HEK293 (cell line): ENCODE measurements around the gene CCNL1.

Experiments used
- CTCF ChIA-PET: fragments of 350-600 bp; formaldehyde crosslinking; extraction: SDS; loops from one replicate; lab custom pipeline; 2021; ENCODE audit warnings: antibody characterized with exemption; lab: Yijun Ruan, JAX
- POLR2A ChIA-PET: fragments of 300-600 bp; formaldehyde crosslinking; extraction: SDS; loops from one replicate; lab custom pipeline; 2020; ENCODE audit warnings: antibody characterized with exemption, inconsistent platforms; lab: Yijun Ruan, JAX
- H3K27ac ChIP-seq: fragments of 200-500 bp; sonication (Bioruptor generic); 2 replicates; pipeline ENCODE4 v1.5.1; 2014; ENCODE audit warnings: low read depth, low read length, control low read depth, inconsistent platforms; ENCODE audit errors: extremely low read depth
- H3K36me3 ChIP-seq, 2 experiments: fragments of 200-500 bp in 1 of 2; sonication (Bioruptor generic) in 1 of 2; 1 replicate in 1 of 2; 2 replicates in 1 of 2; pipeline ENCODE4 v1.5.1; 2014 to 2017; ENCODE audit warnings: inconsistent platforms in 2 of 2, low read length in 2 of 2; ENCODE audit not compliant: control insufficient read depth in 2 of 2, insufficient read depth in 1 of 2
- H3K4me1 ChIP-seq: fragments of 200-500 bp; sonication (Bioruptor generic); 2 replicates; pipeline ENCODE4 v1.5.1; 2014; ENCODE audit warnings: mild to moderate bottlenecking, low read length, inconsistent platforms; ENCODE audit not compliant: control insufficient read depth, insufficient read depth
- H3K4me3 ChIP-seq: 2 replicates; pipeline ENCODE4 v1.5.1; 2011; ENCODE audit warnings: low read depth, mild to moderate bottlenecking, control low read depth, low read length, moderate library complexity
- H3K9me3 ChIP-seq: fragments of 200-500 bp; sonication (Bioruptor generic); 2 replicates; pipeline ENCODE4 v1.5.1; 2014; ENCODE audit warnings: low read depth, low read length, inconsistent platforms; ENCODE audit not compliant: control insufficient read depth, insufficient read depth
- EGR2 ChIP-seq: fragments of 450-650 bp; formaldehyde crosslinking; IDR thresholded peaks from 2 replicates; pipeline ENCODE4 v1.5.1; 2016; ENCODE audit warnings: low read depth, missing biosample characterization, missing genetic modification characterization
- GLIS1 ChIP-seq: fragments of 450-650 bp; formaldehyde crosslinking; IDR thresholded peaks from 2 replicates; pipeline ENCODE4 v1.5.1; 2016; ENCODE audit warnings: missing biosample characterization, missing genetic modification characterization
- RBAK ChIP-seq: fragments of 450-650 bp; formaldehyde crosslinking; IDR thresholded peaks from 2 replicates; pipeline ENCODE4 v1.5.1; 2016; ENCODE audit warnings: missing biosample characterization, missing genetic modification characterization
- SCRT2 ChIP-seq: fragments of 450-650 bp; formaldehyde crosslinking; IDR thresholded peaks from 2 replicates; pipeline ENCODE4 v1.5.1; 2016; ENCODE audit warnings: missing biosample characterization, missing genetic modification characterization
- YY2 ChIP-seq: fragments of 450-650 bp; formaldehyde crosslinking; IDR thresholded peaks from 2 replicates; pipeline ENCODE4 v1.5.1; 2016; ENCODE audit warnings: missing biosample characterization, missing genetic modification characterization
- ZBTB20 ChIP-seq: fragments of 450-650 bp; formaldehyde crosslinking; IDR thresholded peaks from 2 replicates; pipeline ENCODE4 v1.5.1; 2016; ENCODE audit warnings: missing biosample characterization, missing genetic modification characterization
- ZIC2 ChIP-seq: fragments of 450-650 bp; formaldehyde crosslinking; IDR thresholded peaks from 2 replicates; pipeline ENCODE4 v1.5.1; 2016; ENCODE audit warnings: missing biosample characterization, missing genetic modification characterization
- ZNF132 ChIP-seq: fragments of 450-650 bp; formaldehyde crosslinking; IDR thresholded peaks from 2 replicates; pipeline ENCODE4 v1.5.1; 2017; ENCODE audit warnings: missing biosample characterization, missing genetic modification characterization, borderline replicate concordance
- ZNF133 ChIP-seq: fragments of 450-650 bp; formaldehyde crosslinking; IDR thresholded peaks from 2 replicates; pipeline ENCODE4 v1.5.1; 2016; ENCODE audit warnings: missing biosample characterization, missing genetic modification characterization
- ZNF140 ChIP-seq: fragments of 450-650 bp; formaldehyde crosslinking; IDR thresholded peaks from 2 replicates; pipeline ENCODE4 v1.5.1; 2016; ENCODE audit warnings: missing biosample characterization, missing genetic modification characterization
- ZNF169 ChIP-seq: fragments of 450-650 bp; formaldehyde crosslinking; IDR thresholded peaks from 2 replicates; pipeline ENCODE4 v1.5.1; 2016; ENCODE audit warnings: missing biosample characterization, missing genetic modification characterization
- ZNF223 ChIP-seq: fragments of 450-650 bp; formaldehyde crosslinking; IDR thresholded peaks from 2 replicates; pipeline ENCODE4 v1.5.1; 2016; ENCODE audit warnings: missing biosample characterization, missing genetic modification characterization
- ZNF510 ChIP-seq: fragments of 450-650 bp; formaldehyde crosslinking; IDR thresholded peaks from 2 replicates; pipeline ENCODE4 v1.5.1; 2018; ENCODE audit warnings: mild to moderate bottlenecking, missing genetic modification characterization, missing biosample characterization; ENCODE audit not compliant: insufficient replicate concordance
- ZNF529 ChIP-seq: fragments of 450-650 bp; formaldehyde crosslinking; IDR thresholded peaks from 2 replicates; pipeline ENCODE4 v1.5.1; 2017; ENCODE audit warnings: missing genetic modification characterization, missing biosample characterization; ENCODE audit not compliant: insufficient replicate concordance
- ZNF530 ChIP-seq: fragments of 450-650 bp; formaldehyde crosslinking; IDR thresholded peaks from 2 replicates; pipeline ENCODE4 v1.5.1; 2016; ENCODE audit warnings: low read depth, missing biosample characterization, missing genetic modification characterization
- ZNF555 ChIP-seq: fragments of 450-650 bp; formaldehyde crosslinking; conservative IDR thresholded peaks from 2 replicates; pipeline ENCODE4 v1.5.1; 2017; ENCODE audit warnings: missing biosample characterization, mild to moderate bottlenecking, missing genetic modification characterization, inconsistent platforms
- ZNF561 ChIP-seq: fragments of 450-650 bp; IDR thresholded peaks from 2 replicates; pipeline ENCODE4 v1.5.1; 2018; ENCODE audit warnings: missing biosample characterization, missing genetic modification characterization, borderline replicate concordance
- ZNF660 ChIP-seq: fragments of 450-650 bp; IDR thresholded peaks from 2 replicates; pipeline ENCODE4 v1.5.1; 2018; ENCODE audit warnings: missing biosample characterization, mild to moderate bottlenecking, missing genetic modification characterization
- ZNF664 ChIP-seq: fragments of 450-650 bp; formaldehyde crosslinking; IDR thresholded peaks from 2 replicates; pipeline ENCODE4 v1.5.1; 2016; ENCODE audit warnings: missing biosample characterization, missing genetic modification characterization
- ZNF707 ChIP-seq: fragments of 450-650 bp; formaldehyde crosslinking; IDR thresholded peaks from 2 replicates; pipeline ENCODE4 v1.5.1; 2016; ENCODE audit warnings: missing biosample characterization, missing genetic modification characterization
- ZNF791 ChIP-seq: fragments of 450-650 bp; formaldehyde crosslinking; IDR thresholded peaks from 2 replicates; pipeline ENCODE4 v1.5.1; 2016; ENCODE audit warnings: missing biosample characterization, missing genetic modification characterization
- TF ChIP-seq, protein P1 (sequence below): fragments of 450-650 bp; IDR thresholded peaks from 2 replicates; pipeline ENCODE4 v1.5.1; 2018; ENCODE audit warnings: missing biosample characterization, mild to moderate bottlenecking, missing genetic modification characterization
- TF ChIP-seq, protein P2 (sequence below): fragments of 450-650 bp; formaldehyde crosslinking; conservative IDR thresholded peaks from 2 replicates; pipeline ENCODE4 v1.5.1; 2016; ENCODE audit warnings: low read depth, missing biosample characterization, missing genetic modification characterization

Gene CCNL1

DNA sequence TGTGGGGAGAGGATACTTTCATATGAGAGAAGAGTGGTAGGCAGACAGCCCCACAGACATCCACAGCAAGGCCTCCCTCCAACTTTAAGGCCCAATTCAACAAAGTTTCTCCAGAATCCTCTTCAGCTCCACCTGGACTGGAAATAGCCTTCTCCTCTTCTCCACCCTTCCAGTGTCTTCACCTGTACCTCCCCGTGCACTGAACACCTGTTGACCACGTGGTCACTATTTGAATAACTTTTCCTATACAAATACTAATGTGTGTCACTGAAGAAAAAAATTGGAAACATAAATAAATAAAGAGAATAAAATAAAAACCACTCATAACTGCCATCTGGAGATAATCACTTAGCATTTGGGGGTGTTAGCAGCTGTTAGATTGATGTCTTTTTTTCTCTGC lies 52.9 kb downstream of the CCNL1 start:
- Histone ChIP-seq H3K4me3 (no peak overlapping the region), H3K9me3 (no peaks in the 10 kb centered on the region), H3K4me1 (no peaks in the 10 kb centered on the region), H3K27ac (no peak overlapping the region), H3K36me3 (no peaks in the 10 kb centered on the region)
- ChIA-PET POLR2A (no interaction called here), CTCF (interaction anchor here (1.0 kb wide), 1 partner anchor 65 kb away, joined by 3 read pairs; no protein-coding TSS in a partner anchor)
- TF ChIP-seq ZNF133 (tag by site-specific recombination) (no peak), YY2 (no peak), SCRT2 (tag by site-specific recombination) (peak; percentile 56), RBAK (no peak), ZNF140 (no peak), ZNF660 (no peak)
- TF ChIP-seq, protein P1, sequence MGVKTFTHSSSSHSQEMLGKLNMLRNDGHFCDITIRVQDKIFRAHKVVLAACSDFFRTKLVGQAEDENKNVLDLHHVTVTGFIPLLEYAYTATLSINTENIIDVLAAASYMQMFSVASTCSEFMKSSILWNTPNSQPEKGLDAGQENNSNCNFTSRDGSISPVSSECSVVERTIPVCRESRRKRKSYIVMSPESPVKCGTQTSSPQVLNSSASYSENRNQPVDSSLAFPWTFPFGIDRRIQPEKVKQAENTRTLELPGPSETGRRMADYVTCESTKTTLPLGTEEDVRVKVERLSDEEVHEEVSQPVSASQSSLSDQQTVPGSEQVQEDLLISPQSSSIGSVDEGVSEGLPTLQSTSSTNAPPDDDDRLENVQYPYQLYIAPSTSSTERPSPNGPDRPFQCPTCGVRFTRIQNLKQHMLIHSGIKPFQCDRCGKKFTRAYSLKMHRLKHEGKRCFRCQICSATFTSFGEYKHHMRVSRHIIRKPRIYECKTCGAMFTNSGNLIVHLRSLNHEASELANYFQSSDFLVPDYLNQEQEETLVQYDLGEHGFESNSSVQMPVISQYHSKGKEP (tag by site-specific recombination), result no peak

DNA sequence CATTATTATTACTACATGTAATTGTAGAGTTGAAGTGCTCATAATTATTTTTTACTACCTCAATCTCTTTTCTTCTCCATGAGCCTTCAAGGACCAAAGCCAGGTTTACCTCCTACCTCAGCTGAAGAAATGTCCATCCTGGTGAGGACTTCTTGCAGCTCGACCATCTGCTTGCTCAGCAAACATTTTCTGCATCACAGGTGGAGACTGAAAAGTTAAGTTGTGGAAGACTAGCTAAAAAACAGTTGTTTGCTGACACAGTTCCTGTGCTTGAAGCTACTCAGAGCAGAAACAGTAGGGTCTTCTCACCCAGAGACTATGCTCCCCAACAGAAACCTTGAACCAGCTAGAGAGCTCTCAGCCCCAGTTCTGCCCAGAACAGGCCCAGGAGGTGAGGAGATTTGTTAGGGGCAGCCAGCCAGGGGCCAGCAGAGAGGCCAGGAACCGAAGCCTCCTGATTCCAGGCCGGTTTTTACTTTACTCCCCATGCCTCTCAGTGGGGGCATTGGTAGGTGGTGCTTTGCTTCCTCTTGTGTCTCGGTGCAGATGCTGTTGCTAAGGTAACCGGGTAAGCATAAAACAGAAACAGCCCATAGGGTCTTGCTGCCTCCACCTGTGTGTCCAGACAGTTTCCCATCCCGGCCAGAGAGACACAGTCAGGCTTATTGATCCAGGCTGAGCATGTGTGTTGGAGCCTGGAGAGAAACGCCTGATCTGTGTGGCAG lies 54.9 kb downstream of the CCNL1 start:
- no peaks in the 10 kb centered on the region for H3K4me1 ChIP-seq
- TF ChIP-seq ZNF223 (tag by site-specific recombination) (no peak), ZIC2 (peak; percentile 41), GLIS1 (tag by site-specific recombination) (peak; percentile 41), ZNF169 (tag by site-specific recombination) (no peak), ZNF561 (tag by site-specific recombination) (0 out of 2 replicates have a peak, but pooled peaks have one; percentile 18)
- ChIA-PET POLR2A (interaction anchor here (0.9 kb wide), 1 partner anchor 16 kb away, joined by 3 read pairs; no protein-coding TSS in a partner anchor), CTCF (interaction anchor here (0.6 kb wide), 1 partner anchor 32 kb away, joined by 4 read pairs; no protein-coding TSS in a partner anchor)
- H3K9me3 ChIP-seq, result no peaks in the 10 kb centered on the region
- H3K27ac ChIP-seq, result no peak overlapping the region
- no peak overlapping the region for H3K4me3 ChIP-seq
- H3K36me3 ChIP-seq, result no peaks in the 10 kb centered on the region

DNA sequence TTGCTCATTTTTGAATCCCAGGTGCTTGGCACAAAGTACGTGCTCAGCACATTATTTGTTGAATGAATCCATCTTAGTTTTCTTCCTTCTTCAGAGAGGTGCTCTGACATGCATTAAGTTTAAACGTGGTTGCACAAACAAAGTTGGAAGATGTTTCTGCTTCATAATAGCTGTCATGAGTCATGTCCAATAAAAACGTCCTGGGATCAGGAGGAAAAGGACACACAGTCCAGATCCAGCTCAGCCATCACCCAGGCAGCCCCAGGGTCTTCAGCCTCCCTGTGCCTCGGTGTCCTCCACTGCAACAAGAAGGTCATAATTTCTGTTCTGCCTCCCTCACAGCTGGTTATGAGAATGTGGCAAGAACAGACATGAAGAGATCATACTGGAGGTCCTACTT lies 55.4 kb downstream of the CCNL1 start:
- H3K36me3 ChIP-seq, result no peaks in the 10 kb centered on the region
- TF ChIP-seq ZNF664 (tag by site-specific recombination) (peak; percentile 14; the same call in 1 of the 2 replicates), ZNF791 (tag by site-specific recombination) (no peak)
- no peak overlapping the region for H3K27ac ChIP-seq
- H3K4me1 ChIP-seq, result no peaks in the 10 kb centered on the region
- ChIA-PET POLR2A (interaction anchor here (0.9 kb wide), 1 partner anchor 15 kb away, joined by 3 read pairs; no protein-coding TSS in a partner anchor), CTCF (interaction anchor here (0.6 kb wide), 1 partner anchor 32 kb away, joined by 4 read pairs; no protein-coding TSS in a partner anchor)
- no peaks in the 10 kb centered on the region for H3K9me3 ChIP-seq
- no peak overlapping the region for H3K4me3 ChIP-seq

DNA sequence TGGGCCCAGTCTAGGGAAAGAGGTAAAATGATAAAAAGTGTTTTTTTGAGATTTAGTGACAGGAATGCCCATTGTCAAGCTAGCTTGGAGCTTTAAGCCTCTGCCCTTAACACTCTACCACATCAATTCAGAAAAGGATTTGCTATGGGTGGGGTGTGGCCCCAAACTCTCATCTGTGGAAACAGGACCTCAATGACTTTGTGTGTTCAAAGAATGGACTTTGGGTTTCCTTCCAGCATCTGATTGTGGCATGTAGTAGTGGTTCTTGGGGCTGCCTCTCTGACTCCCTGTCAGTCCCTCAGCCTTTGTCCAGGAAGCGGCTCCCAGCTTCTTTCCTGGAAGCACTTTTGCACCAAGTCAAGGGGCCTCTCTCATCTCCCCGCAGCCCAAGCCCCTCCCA lies 56.1 kb downstream of the CCNL1 start:
- Histone ChIP-seq H3K4me3 (no peak overlapping the region), H3K9me3 (no peaks in the 10 kb centered on the region), H3K36me3 (no peaks in the 10 kb centered on the region), H3K4me1 (no peaks in the 10 kb centered on the region), H3K27ac (no peak overlapping the region)
- ChIA-PET CTCF (no interaction called here), POLR2A (no interaction called here)
- TF ChIP-seq, protein P2, sequence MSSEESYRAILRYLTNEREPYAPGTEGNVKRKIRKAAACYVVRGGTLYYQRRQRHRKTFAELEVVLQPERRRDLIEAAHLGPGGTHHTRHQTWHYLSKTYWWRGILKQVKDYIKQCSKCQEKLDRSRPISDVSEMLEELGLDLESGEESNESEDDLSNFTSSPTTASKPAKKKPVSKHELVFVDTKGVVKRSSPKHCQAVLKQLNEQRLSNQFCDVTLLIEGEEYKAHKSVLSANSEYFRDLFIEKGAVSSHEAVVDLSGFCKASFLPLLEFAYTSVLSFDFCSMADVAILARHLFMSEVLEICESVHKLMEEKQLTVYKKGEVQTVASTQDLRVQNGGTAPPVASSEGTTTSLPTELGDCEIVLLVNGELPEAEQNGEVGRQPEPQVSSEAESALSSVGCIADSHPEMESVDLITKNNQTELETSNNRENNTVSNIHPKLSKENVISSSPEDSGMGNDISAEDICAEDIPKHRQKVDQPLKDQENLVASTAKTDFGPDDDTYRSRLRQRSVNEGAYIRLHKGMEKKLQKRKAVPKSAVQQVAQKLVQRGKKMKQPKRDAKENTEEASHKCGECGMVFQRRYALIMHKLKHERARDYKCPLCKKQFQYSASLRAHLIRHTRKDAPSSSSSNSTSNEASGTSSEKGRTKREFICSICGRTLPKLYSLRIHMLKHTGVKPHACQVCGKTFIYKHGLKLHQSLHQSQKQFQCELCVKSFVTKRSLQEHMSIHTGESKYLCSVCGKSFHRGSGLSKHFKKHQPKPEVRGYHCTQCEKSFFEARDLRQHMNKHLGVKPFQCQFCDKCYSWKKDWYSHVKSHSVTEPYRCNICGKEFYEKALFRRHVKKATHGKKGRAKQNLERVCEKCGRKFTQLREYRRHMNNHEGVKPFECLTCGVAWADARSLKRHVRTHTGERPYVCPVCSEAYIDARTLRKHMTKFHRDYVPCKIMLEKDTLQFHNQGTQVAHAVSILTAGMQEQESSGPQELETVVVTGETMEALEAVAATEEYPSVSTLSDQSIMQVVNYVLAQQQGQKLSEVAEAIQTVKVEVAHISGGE, result no peak
- TF ChIP-seq ZNF707 (tag by site-specific recombination) (no peak), EGR2 (tag by site-specific recombination) (no peak), ZNF529 (no peak), ZBTB20 (tag by site-specific recombination) (no peak), ZNF510 (tag by site-specific recombination) (no peak), ZNF132 (no peak), ZNF530 (tag by site-specific recombination) (no peak), ZNF555 (tag by site-specific recombination) (no peak)
